ENCODE results near the gene WDFY1.
A peak's percentile ranks its signal among the peaks of the same experiment; 100 is the strongest.

Gene WDFY1

DNA sequence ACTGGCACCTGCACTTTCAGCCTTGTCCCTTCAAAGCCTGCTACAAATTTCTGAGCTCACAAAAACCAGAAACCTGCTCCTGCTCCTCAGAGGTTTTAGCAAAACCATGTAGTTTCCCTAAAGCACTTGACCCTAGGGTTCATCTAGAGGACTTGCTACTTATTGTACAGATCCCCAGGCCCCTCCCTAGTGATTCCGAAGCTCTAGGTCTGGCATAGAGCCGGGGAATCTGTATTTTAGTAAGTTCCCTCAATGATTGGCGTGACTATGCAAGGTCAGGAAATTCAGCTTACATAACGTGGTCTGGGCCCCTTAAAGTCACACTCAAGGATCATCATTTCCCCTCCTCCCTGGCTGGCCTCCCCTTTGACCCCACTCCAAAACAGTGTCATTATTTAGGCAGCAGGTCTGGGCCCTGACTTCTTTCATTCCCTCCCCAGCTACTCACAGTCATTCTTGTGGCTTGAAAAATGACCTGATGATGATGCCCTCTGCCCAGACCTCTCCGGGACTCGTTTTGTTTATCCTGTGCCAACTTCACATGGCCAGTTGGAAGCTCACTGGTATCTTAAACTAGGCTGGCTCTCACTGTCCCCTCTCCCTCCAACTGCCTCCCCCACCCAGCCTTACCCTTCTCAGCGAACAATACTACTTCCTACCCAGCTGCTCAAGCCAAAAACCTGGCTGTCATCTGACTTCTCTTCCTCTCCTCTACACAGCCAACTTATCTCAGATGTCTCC is 36.0 kb downstream of the WDFY1 start:
- DNase-seq (ENCODE audit: low spot score), result no peak
- H3K27me3 ChIP-seq (ENCODE audit: insufficient read depth, poor library complexity, severe bottlenecking), result no peaks in the 10 kb centered on the region
- TF ChIP-seq CTCF (IDR thresholded peaks at IDR 0.05; ENCODE audit: poor library complexity, severe bottlenecking), result no peak
- no peaks in the 10 kb centered on the region for H3K9me3 ChIP-seq (ENCODE audit: severe bottlenecking)
- H3K36me3 ChIP-seq (ENCODE audit: low read depth), result peaks cover 36% of the 10 kb centered on the region
- no peak for ATAC-seq (ENCODE audit: low read depth)
- H3K4me3 ChIP-seq (ENCODE audit: severe bottlenecking), result no peak overlapping the region
- H3K27ac ChIP-seq (ENCODE audit: poor library complexity, severe bottlenecking), result no peak overlapping the region
- H3K4me1 ChIP-seq (ENCODE audit: insufficient read depth, poor library complexity, severe bottlenecking), result peaks cover 3% of the 10 kb centered on the region

- no peak for TF ChIP-seq CTCF (IDR thresholded peaks at IDR 0.05; ENCODE audit: poor library complexity, severe bottlenecking)
- no peaks in the 10 kb centered on the region for H3K27me3 ChIP-seq (ENCODE audit: insufficient read depth, poor library complexity, severe bottlenecking)
- H3K4me3 ChIP-seq (ENCODE audit: severe bottlenecking), result no peak overlapping the region
- ATAC-seq (ENCODE audit: low read depth) (no peak), DNase-seq (ENCODE audit: low spot score) (no peak)
- H3K4me1 ChIP-seq (ENCODE audit: insufficient read depth, poor library complexity, severe bottlenecking), result peaks cover 3% of the 10 kb centered on the region
- H3K9me3 ChIP-seq (ENCODE audit: severe bottlenecking), result no peaks in the 10 kb centered on the region
- no peak overlapping the region for H3K27ac ChIP-seq (ENCODE audit: poor library complexity, severe bottlenecking)
- H3K36me3 ChIP-seq (ENCODE audit: low read depth), result peaks cover 42% of the 10 kb centered on the region
Measured at GRCh38 chr2:223908304-223908998, 36.7 kb downstream of the WDFY1 start.

- TF ChIP-seq CTCF (IDR thresholded peaks at IDR 0.05; ENCODE audit: poor library complexity, severe bottlenecking), result no peak
- Histone ChIP-seq H3K4me1 (ENCODE audit: insufficient read depth, poor library complexity, severe bottlenecking) (peaks cover 3% of the 10 kb centered on the region), H3K27me3 (ENCODE audit: insufficient read depth, poor library complexity, severe bottlenecking) (no peaks in the 10 kb centered on the region), H3K4me3 (ENCODE audit: severe bottlenecking) (no peak overlapping the region), H3K36me3 (ENCODE audit: low read depth) (peaks cover 51% of the 10 kb centered on the region), H3K27ac (ENCODE audit: poor library complexity, severe bottlenecking) (no peak overlapping the region), H3K9me3 (ENCODE audit: severe bottlenecking) (no peaks in the 10 kb centered on the region)
- ATAC-seq (ENCODE audit: low read depth), result no peak
- no peak for DNase-seq (ENCODE audit: low spot score)
Measured at GRCh38 chr2:223905996-223906395, 39.1 kb downstream of the WDFY1 start.

DNA sequence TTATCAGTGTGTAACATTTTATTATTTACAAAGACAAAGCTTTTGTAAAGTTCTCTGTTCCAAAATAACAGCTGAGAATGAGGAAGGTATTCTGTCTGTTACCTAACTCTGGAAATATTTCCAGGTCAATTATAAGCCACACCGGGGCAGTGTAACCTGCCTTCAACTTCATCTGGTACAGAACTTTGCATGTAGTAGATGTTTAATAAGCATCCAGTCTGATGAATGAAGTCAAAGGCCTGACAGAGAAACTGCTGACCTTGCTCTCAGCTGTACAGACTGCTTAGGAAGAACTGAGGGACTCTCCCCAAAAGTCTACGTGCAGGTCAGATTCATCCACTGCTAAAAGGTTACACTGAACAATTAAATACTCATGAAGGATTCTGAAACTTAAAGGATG is 43.3 kb downstream of the WDFY1 start:
- peak; percentile 29 for TF ChIP-seq CTCF (IDR thresholded peaks at IDR 0.05; ENCODE audit: poor library complexity, severe bottlenecking)
- no peak overlapping the region for H3K4me3 ChIP-seq (ENCODE audit: severe bottlenecking)
- no peak overlapping the region for H3K27ac ChIP-seq (ENCODE audit: poor library complexity, severe bottlenecking)
- peaks cover 73% of the 10 kb centered on the region for H3K36me3 ChIP-seq (ENCODE audit: low read depth)
- no peaks in the 10 kb centered on the region for H3K4me1 ChIP-seq (ENCODE audit: insufficient read depth, poor library complexity, severe bottlenecking)
- no peak for DNase-seq (ENCODE audit: low spot score)
- H3K27me3 ChIP-seq (ENCODE audit: insufficient read depth, poor library complexity, severe bottlenecking), result no peaks in the 10 kb centered on the region
- H3K9me3 ChIP-seq (ENCODE audit: severe bottlenecking), result no peaks in the 10 kb centered on the region
- ATAC-seq (ENCODE audit: low read depth), result peak; percentile 51; the same call in 1 of the 3 replicates

- Histone ChIP-seq H3K36me3 (ENCODE audit: low read depth) (peaks cover 76% of the 10 kb centered on the region), H3K4me3 (ENCODE audit: severe bottlenecking) (no peak overlapping the region), H3K27me3 (ENCODE audit: insufficient read depth, poor library complexity, severe bottlenecking) (no peaks in the 10 kb centered on the region), H3K27ac (ENCODE audit: poor library complexity, severe bottlenecking) (no peak overlapping the region), H3K4me1 (ENCODE audit: insufficient read depth, poor library complexity, severe bottlenecking) (peaks cover 3% of the 10 kb centered on the region), H3K9me3 (ENCODE audit: severe bottlenecking) (no peaks in the 10 kb centered on the region)
- DNase-seq (ENCODE audit: low spot score) (no peak), ATAC-seq (ENCODE audit: low read depth) (no peak)
- no peak for TF ChIP-seq CTCF (IDR thresholded peaks at IDR 0.05; ENCODE audit: poor library complexity, severe bottlenecking)
Measured at GRCh38 chr2:223901311-223901710, 43.8 kb downstream of the WDFY1 start.

All from RWPE2 (cell line).